SKM-1 (cell line): ENCODE measurements around the gene MTUS2.

ENCODE experiments used
- DNase-seq: peaks from one replicate; lab custom pipeline; 2025; ENCODE audit not compliant: unreplicated experiment; lab: John Stamatoyannopoulos, UW

Gene MTUS2

DNA sequence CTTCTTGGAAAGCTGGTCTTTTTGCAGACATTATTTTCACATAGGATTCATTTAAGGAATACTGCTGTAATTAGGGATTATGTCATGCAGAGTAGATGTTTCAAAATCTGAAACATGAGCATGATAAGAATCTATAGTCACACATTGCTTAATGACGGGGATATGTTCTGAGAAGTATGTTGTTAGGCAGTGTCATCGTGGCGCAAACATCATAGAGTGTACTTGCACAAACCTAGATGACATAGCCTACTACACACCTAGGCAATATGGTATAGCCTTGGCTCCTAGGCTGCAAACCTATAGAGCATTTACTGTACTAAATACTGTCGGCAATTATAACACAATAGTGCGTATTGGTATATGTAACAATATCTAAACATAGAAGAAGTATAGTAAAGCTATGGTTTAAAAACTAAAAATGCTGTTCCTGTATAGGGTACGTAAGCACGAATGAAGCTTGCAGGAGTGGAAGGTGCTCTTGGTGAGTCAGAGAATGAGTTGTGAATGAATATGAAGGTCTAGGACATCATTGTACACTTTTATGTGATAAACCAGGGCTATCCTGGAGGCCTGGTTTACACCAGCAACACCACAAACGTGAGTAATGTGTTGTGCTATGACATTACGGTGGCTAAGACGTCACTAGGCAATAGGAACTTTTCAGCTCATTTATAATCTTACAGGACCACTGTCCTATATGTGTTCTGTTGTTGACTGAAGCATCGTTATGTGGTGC lies 283.1 kb downstream of the MTUS2 start:
- no peak for DNase-seq

DNA sequence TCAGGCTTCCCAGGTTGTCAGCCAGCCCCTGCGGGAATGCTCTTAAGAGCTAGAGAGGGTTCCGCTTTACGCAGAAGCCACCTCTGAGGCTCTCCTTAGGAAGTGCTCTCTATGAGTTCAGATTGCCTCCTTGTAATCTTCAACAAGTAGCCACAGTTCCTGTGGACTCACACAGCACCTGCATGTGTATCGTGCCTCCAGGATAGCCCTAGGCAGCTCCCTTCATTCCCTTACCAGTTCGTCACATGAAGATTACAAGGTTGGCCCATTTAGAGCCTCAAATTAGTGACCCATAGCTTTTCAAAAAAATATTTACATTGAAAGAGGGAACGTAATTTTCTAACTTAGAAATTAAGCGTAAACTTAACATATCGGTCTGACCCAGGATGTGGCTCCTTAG lies 284.3 kb downstream of the MTUS2 start:
- no peak for DNase-seq

- DNase-seq, result no peak
Measured at GRCh38 chr13:29105779-29106178, 285.6 kb downstream of the MTUS2 start.

DNA sequence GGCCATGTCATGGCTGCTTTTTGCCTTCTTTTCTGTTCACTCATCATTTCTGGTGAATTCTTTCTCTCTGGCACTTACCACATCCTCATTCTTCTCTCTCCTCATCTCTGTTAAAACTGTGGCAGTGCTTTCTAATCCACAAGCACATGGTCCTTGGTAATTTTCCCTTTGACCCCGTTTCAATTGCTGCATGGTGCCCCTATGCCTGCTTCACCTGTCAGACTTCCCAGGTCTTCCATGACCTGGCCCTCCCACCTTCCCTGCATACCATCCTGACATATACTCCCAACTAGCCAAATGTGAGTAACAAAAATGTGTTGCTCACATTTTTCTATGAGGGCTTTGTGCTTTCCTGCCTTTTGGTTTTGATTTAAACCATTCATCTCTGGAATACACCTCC lies 286.5 kb downstream of the MTUS2 start:
- no peak for DNase-seq

- no peak for DNase-seq
Measured at GRCh38 chr13:29108068-29108786, 288.1 kb downstream of the MTUS2 start.

GRCh38 chr13:29109987-29110386 lies 289.8 kb downstream of the MTUS2 start:
- DNase-seq, result no peak

GRCh38 chr13:29111446-29111845 lies 291.3 kb downstream of the MTUS2 start:
- DNase-seq, result no peak

DNA sequence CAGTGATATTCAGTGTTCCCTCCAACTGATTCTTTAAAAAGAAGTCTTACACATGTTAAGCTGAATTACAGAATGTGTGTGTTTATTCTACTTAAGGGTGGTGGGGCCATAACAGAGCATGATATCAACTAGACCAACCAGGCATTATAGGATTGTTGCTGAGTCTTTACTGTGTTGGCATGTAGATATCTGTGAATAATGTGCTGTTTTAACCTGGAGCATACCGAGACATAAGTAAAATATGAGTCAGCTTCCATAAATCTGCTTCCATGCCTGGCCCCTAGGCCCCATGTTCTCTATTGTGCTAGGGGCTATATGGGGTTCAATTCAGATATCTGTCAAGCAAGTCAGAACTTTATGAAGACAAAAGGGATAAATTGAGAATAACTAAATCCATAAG lies 295.7 kb downstream of the MTUS2 start:
- no peak for DNase-seq

DNA sequence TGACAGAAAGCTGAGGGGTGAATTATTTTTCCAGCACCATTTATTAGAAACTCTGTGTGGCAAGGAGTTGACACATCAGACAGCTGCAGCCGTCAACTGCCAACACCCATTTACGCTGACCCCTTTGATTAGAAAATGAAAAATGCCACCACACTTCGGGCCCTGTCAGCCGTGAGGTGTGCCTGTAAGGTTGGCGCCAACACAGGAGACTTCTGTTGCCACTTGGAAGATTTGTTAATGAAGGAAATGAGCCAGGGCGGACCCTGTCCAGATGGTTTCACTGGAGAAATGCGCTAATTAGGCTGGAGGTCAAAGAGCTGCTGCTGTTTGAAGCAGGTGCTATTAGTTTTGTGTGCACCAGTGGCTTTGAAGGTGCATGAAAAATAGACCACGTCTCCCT lies 297.5 kb downstream of the MTUS2 start:
- no peak for DNase-seq

GRCh38 chr13:29118471-29118870 lies 298.3 kb downstream of the MTUS2 start:
- DNase-seq, result no peak

DNA sequence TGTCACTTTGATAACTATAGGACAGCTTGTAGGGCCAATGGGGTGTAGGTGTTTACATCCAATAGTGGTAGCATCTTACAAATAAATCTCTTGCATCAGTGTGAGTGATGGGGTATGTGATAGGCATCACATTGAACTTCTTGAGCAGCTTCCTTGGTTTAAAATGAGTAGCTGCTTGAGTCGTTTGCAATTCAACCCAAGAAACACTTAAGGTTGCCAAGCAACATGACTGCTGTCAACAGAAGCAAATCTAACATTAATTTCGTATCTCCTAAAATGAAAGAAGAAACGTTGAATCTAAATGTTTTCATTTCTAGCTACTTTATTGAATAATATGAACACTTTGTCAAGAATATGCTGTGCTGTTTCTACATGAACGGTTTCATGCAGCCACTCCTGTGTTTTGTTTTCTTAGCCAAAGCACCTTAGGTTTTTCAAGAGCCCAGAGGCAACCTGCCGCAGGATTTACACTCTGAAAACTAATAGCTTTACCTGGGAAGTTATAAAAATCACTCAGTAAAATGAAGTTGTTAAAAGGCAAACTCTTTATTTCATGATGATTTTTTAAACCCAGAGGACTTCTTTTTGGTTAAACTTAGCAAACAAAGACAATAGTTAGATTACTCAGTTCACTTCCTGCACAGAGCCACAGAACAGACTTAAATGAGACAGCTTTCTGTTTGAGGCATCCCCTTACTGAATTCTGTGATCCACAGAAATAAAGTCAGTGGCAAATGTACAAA lies 305.2 kb downstream of the MTUS2 start:
- no peak for DNase-seq

DNA sequence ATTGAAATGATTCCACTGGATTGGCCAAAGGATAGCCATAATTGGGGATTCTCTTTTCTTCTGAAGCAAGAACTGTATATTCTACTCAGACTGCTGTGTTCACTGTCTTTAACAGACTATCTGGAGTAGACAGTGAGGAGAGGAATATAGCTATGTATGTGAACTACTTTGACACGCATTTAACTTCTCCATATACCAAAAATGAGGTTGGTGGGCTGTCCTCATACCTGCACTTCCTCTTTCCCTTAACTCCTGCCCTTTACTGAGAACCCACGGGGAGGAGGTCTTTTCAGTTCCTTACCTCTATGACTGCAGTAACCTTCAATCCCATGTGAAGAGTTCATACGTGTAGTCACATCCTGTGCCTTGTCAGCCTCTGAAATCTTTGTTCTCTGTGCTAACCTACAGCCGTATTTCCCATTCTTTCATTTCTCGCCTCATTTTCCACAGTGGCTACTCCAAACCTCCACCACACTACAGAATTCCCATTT lies 305.8 kb downstream of the MTUS2 start:
- peak; percentile 50 for DNase-seq

DNA sequence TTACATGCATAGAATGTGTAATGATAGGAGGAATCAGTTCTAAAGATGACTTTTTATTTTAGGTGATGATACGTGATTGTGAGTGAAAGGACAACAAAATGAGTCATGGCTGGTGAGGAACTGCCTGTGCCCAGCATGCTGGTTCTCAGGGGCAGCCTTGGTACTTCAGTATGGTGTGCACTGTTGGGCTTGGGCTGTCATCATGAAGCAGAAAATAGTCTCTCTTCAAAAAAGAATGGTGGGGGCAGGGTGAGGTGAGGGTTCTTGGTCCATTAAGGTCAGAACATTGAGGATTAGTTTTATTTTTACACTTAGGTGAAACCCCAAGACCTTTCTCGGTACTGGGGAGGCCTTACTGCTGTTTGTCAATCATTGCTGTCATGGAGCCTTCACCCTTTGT lies 309.5 kb downstream of the MTUS2 start:
- no peak for DNase-seq

- DNase-seq, result no peak
Measured at GRCh38 chr13:29131159-29131558, 311.0 kb downstream of the MTUS2 start.

DNA sequence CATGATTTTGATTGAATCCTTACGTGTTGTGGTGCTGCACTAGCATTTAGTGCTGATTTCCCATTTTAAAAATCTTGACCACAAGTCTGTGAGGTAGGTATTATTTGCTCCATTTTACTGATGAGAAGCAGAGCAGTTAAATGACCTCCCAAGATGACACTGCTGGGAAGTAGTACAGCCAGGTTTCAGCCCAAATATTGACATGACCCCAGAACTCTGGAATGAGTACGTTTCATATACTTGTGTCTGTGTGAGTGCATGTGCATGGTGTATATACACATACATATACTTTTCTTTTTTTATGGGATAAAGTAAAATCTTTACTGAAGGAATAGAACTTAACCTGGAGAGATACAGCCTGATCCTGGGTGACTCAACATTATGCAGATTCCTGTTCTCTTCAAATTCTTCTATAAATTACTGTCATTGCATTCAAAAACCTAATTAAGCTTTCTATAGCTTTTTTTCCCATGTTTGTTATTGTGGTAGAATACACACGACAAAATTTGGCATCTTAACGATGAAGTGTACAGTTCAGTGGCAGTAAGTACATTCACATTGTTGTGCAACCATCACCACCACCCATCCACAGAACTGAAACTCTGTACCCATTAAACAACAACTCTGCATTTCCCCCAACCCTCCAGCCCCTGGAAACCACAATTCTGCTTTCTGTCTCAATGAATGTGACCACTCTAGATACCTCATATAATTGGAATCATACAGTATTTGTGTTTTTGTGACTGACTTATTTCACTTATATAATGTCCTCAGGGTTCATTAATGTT lies 311.9 kb downstream of the MTUS2 start:
- no peak for DNase-seq

GRCh38 chr13:29136341-29136740 lies 316.2 kb downstream of the MTUS2 start:
- DNase-seq, result no peak

GRCh38 chr13:29137016-29137415 lies 316.9 kb downstream of the MTUS2 start:
- DNase-seq, result no peak

- no peak for DNase-seq
Measured at GRCh38 chr13:29137995-29138394, 317.9 kb downstream of the MTUS2 start.

GRCh38 chr13:29140277-29140676 lies 320.1 kb downstream of the MTUS2 start:
- DNase-seq, result no peak

- DNase-seq, result no peak
Measured at GRCh38 chr13:29143847-29144246, 323.7 kb downstream of the MTUS2 start.

DNA sequence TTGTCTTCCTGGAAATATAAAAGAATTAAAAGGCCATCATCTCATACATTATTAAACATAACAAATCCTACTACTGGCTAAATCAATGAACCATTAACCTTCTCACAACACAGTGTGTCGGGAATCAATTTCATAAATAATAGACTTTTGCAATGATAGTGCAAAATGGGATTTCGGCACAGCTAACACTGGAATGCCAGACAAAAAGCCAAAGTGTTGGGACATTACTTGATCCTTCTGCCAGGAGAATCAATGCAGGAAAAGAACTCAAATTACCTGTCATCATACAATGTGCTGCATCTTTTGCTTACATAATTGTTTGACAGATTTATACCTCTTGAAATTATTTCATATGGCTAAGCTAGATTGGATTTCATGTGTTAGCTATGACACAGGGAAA lies 334.3 kb downstream of the MTUS2 start:
- no peak for DNase-seq
